BLaER1 treated with 17β-estradiol and CSF1 and Interleukin-3, amounts not matched to agents 10 nM and 100 nM (cell line): ENCODE results near the gene DLX6.

Experiments
- H3K27ac ChIP-seq, 11 experiments: shearing (Covaris generic); formaldehyde crosslinking; 2 replicates each; pipeline ENCODE4 v1.8.1; 2022
- H3K27me3 ChIP-seq, 11 experiments: shearing (Covaris generic); formaldehyde crosslinking; 2 replicates each; pipeline ENCODE4 v1.8.1; 2022
- H3K36me3 ChIP-seq, 11 experiments: shearing (Covaris generic); formaldehyde crosslinking; 2 replicates each; pipeline ENCODE4 v1.8.1; 2022
- H3K4me1 ChIP-seq, 10 experiments: shearing (Covaris generic); formaldehyde crosslinking; 2 replicates each; pipeline ENCODE4 v1.8.1; 2022
- H3K4me2 ChIP-seq, 11 experiments: shearing (Covaris generic); formaldehyde crosslinking; 2 replicates each; pipeline ENCODE4 v1.8.1; 2022
- H3K4me3 ChIP-seq, 10 experiments: shearing (Covaris generic); formaldehyde crosslinking; 2 replicates each; pipeline ENCODE4 v1.8.1; 2022
- H3K9ac ChIP-seq, 11 experiments: shearing (Covaris generic); formaldehyde crosslinking; 2 replicates each; pipeline ENCODE4 v1.8.1; 2022
- H3K9me3 ChIP-seq, 11 experiments: shearing (Covaris generic); formaldehyde crosslinking; replicated peaks in 1 of 11; 2 replicates each; pipeline ENCODE4 v1.8.1; 2022
- H4K20me1 ChIP-seq, 11 experiments: shearing (Covaris generic); formaldehyde crosslinking; 2 replicates each; pipeline ENCODE4 v1.8.1; 2022
- Cebpa-rat ChIP-seq, 11 experiments: shearing (Covaris generic); IDR thresholded peaks; 2 replicates each; pipeline ENCODE4 v1.8.1; 2022

Gene DLX6

GRCh38 chr7:97043281-97043680, 37.9 kb downstream of the DLX6 start:
- no peaks in the 10 kb centered on the region for H3K27me3 ChIP-seq
- TF ChIP-seq Cebpa-rat (IDR thresholded peaks at IDR 0.05): no peak
- H3K36me3 ChIP-seq: no peaks in the 10 kb centered on the region
- no peaks in the 10 kb centered on the region for H4K20me1 ChIP-seq
- no peak overlapping the region for H3K27ac ChIP-seq
- H3K4me2 ChIP-seq: no peak overlapping the region
- H3K9me3 ChIP-seq: no peaks in the 10 kb centered on the region
- H3K9ac ChIP-seq: no peak overlapping the region
- no peaks in the 10 kb centered on the region for H3K4me1 ChIP-seq
- no peak overlapping the region for H3K4me3 ChIP-seq
